ENCODE measurements around the gene ZBTB49.

Gene ZBTB49

DNA sequence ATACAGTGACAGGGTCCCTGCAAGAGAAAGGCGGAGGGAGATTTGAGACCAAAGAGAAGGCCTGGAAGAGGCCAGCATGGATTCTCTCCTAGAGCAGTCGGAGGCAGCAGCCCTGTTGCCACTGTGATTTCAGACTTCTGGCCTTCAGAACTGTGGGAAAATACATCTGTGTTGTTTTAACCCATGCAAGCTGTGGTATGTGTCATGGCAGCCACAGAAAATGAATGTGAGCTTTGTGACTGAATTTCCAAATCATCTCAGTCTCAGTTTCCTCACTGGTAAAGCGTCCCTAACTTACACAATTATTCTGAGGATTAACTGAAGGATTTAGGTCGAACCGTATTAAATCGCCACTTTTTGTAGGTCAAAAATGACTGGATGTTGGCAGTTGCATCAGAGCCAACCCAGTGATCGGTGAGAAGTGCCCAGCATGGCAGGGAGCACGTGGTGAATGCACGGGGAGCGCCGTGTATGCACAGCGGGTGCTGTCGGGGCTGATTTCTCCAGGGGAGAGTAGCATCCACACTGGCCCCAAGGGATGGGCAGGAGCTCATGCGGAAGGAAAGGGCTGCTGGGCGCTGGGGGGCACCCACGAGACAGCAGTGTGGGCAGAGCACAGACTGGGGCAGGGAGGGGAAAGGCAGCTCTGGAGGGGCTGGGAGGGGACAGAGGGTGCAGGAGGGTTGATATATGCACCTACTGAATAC is 73.1 kb downstream of the ZBTB49 start:
- no peak for DNase-seq

- no peak for DNase-seq
These were observed 74.0 kb downstream of the ZBTB49 start for GRCh38 chr4:4364061-4364460.

- no peak for DNase-seq
These were observed 74.6 kb downstream of the ZBTB49 start for GRCh38 chr4:4364486-4365208.

DNA sequence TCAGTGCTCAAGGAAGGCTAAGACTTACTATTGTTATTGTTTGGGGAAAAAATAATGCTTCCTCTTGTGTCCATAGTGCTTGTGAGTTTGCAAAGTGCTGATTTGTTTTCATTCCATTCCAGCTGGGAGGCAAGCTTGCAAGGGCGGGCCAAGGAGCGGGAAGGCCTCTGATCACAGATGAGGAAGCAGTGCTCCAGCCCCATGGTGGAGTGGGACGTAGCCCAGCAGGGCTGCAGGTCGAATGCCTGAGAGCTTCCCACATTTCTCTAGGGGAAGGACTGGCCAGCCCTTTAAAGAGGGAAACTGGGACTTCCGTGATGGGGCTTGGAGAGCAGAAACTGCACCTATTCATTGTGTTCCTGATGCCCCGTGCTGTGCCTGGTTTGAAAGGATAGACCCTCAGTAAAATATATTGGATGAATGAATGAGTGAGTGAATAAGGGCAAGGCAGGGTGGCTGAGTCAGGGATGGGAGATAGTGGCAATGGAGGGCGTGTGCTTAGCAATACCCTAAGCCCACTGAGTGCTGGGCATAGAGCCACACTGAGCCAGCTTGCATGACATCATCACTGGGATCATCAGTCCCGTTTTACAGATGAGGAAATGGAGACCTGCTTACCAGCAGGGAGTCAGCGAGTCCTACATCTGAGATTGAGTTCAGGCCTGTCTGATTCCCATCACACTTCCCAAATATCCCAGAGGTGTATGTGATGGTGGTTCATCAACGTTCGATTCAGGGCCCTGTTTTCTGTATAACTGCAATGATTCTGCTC is 78.9 kb downstream of the ZBTB49 start:
- DNase-seq = no peak

Measured in stimulated activated CD4-positive, alpha-beta T cell treated with anti-CD3 and anti-CD28 coated beads, Interleukin-4, amount 100 ng/mL, for 1 hour (primary cell).